Stimulated activated CD4-positive, alpha-beta T cell treated with anti-CD3 and anti-CD28 coated beads, Interleukin-4, amount 100 ng/mL, for 48 hours (primary cell): ENCODE data around the gene MDC1.
"Not testable (repeated sequence)": the region's sequence is repeated elsewhere in the genome, so short reads cannot be mapped to it uniquely, and the experiment has no call there.

ENCODE experiments used
- DNase-seq, 2 donors: peaks; one replicate each; pipeline ENCODE4 v3.0.0-alpha.2; 2020; ENCODE audit warnings: low read depth in 2 of 2

The MDC1 gene

GRCh38 chr6:30679765-30680535 lies 37.1 kb downstream of the MDC1 start:
- no peak for DNase-seq

GRCh38 chr6:30678964-30679726 lies 37.9 kb downstream of the MDC1 start:
- DNase-seq = peak; percentile 84 to 93

- DNase-seq = no peak
These were observed 40.3 kb downstream of the MDC1 start for GRCh38 chr6:30676660-30677285.

DNA sequence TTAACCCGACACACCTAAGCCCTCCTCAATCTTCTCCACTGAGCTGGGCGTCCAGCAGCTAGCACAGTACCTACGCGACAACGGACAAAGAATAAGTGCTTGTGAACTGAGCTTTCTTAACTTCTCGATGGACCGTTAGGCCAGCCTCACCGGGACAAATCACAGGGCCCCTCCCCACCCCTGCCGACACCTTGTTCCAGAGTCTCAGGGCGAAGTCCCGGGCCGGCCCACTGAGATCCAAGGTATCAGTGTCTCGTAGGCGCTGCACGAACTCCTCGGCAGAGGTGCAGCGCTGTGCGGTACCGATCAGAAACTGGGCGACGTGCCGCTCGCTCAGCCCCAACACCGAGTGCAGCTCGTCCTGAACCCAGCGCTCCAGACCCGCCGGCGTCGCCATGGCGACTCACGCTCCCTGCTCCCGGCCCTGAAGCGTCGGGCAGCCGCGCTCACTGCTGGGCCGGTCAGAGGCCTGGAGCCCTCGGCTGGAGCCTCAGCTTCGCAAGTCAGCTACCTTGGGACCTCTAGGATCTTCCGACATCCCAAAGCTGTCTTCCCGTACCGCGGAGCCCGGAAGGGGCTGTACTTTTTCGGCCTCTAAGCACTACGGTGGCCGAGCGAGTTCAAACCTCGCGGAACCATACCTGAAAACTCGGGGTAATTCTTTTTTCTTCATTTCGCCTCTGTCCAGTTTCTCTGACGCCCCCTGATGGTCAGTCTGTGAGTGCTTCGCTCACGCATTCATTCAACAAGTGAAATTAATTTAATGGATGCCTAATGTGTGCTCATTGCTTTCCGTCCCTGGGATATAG lies 44.4 kb downstream of the MDC1 start, which contains the start of gene DHX16:
Gene DHX16, minus strand, starts transcription at position 562 of the 809 bp plus-strand sequence. Its CDS starts 165 bp downstream, at position 397.
- peak; percentile 82 to 91 for DNase-seq

DNA sequence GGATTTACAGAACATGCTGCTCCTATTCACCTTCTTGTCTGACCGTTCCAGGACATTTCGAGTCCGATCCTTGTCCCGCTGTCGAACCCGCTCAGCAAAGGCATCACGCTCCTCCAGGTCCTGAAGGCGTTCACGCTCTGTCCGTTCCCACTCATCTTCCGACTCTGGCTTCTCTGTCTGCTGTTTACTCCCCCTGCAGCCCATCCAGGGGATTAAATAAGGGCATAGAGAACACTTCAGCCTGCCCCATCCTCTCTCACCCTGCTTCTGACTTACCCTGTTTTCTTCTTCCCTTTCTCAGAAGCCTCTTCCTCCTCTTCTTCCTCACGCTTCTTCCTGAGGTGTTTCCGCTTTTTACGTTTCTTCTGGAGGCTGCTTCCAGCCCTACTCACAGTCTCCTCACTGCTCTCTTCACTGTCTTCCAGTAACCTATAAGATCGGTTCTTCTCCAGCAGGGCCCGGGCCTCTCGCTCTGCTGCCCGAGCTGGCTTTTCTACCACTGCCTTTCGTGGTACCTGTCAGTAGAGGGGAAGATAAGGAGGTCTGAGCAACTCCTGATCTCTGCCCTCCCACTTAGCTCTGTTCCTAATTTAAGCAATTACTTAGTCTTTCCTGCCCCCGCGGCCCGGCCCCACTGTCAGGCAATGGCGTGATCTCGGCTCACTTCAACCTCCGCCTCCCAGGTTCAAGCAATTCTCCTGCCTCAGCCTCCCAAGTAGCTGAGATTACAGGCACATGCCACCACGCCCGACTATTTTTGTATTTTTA lies 46.1 kb downstream of the MDC1 start:
- DNase-seq = no peak

DNA sequence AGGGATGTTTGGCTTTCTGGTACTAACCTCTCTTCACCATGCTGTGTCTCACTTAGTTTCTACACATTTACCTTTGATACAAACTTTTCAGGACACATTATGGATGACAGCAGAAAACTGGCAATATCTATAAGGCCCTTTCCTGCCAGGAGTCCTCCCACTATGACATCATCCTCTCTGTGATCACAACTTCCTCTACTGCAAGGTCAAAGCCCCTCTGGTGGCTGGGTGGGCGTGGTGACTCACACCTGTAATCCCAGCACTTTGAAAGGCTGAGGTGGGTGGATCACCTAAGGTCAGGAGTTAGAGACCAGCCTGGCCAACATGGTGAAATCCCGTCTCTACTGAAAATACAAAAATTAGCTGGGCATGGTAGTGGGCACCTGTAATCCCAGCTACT lies 50.8 kb downstream of the MDC1 start:
- DNase-seq = not testable (repeated sequence)

DNA sequence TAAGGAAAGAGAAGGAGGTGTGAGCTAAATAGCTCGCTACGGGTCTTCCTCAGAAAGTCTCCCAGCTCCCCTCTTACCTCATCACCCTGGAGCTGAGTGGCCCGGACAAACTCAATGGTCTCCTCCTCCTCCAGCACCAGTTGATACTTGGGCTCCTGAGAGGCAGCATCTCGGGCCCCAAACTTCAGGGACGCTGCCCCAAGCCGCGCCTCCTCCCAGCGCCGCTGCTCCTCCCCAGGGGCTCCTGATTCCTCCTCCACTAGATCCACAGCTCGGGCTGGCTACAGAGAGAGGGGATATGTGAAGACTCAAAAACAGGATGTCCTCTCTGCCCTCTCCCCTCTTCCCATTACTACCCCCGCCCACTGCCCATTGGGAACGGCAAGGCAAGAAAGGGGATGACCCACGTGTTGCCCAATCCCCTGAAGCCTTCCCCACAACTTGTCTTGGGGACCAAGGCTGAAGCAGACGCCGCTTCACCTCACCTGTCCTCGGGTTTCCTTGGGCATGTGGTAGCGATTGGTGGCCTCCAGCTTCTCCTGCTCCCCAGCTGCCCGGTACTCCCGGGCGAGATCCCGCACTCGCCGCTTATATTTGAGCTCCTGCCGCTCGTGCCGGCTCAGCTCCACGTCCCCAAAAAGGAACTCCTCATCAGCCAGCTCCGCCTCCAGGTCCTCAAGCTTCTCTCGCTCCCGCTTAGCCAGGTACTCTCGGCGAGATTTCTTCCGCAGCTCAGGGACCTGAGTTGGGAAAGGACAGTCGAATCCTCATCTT lies 51.9 kb downstream of the MDC1 start:
- DNase-seq = no peak

- not testable (repeated sequence) for DNase-seq
These were observed 59.2 kb downstream of the MDC1 start for GRCh38 chr6:30657922-30658321.

DNA sequence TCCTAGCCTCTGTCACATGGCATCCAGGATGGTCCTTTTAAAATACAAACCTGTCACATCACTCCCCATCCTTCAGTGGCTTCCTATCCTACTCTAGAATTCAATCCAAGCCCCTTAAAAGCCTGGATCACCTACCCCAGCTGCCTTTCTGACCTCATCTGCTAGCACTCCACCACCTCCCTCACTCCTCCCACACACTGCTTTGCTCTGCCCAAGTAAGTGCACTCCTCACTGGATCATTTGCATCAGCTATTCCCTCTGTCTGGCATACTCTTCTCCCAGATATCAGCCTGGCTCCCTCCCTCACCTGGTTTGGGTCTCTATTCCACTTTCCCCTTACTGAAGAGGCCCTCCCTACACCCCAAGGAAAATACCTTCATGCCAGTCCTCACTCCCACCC lies 59.6 kb downstream of the MDC1 start:
- DNase-seq = no peak

DNA sequence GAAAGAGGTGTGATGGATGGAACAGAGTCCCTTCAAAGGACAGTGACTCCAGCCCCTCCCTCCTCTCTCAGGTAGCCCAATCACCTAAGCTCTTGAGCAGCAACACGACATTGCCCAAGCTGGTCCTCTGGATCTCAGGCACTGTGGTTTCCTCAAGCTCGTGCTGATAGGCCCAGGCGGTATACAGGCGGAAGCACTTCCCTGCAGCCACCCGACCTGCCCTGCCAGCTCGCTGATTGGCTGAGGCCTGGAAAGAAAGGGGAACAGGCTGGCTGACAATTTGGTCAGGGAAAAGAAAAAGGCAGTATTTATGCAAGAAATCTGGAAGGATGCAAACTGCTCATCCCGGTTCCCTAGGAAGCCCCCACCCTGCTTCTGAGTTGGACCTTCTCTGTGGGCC lies 60.6 kb downstream of the MDC1 start:
- DNase-seq = no peak

GRCh38 chr6:30655743-30656094 lies 61.4 kb downstream of the MDC1 start:
- no peak for DNase-seq

GRCh38 chr6:30654798-30655742 lies 62.0 kb downstream of the MDC1 start:
- DNase-seq = no peak

- DNase-seq = no peak
These were observed 65.9 kb downstream of the MDC1 start for GRCh38 chr6:30651143-30651542.
